H9 (cell line): ENCODE data around the gene HGF. TPM values are rescaled to one million over a fixed set of nuclear protein-coding genes. Genes with fewer than 3 reads are reported as not detected.

ENCODE experiments used
- DNase-seq: peaks from one replicate; pipeline ENCODE4 v3.0.0-alpha.2; 2017
- H2AFZ ChIP-seq: one replicate; pipeline ENCODE4 v1.6.1; 2013; ENCODE audit warnings: mild to moderate bottlenecking, low read length, control low read depth, moderate library complexity
- H2AK5ac ChIP-seq: 2 replicates; pipeline ENCODE4 v1.6.1; 2013; ENCODE audit warnings: low read length, control low read depth, mixed read lengths; ENCODE audit not compliant: insufficient read length
- H2BK120ac ChIP-seq: one replicate; pipeline ENCODE4 v1.6.1; 2013; ENCODE audit warnings: low read depth, mild to moderate bottlenecking, low read length, control low read depth, inconsistent platforms; ENCODE audit not compliant: poor library complexity, severe bottlenecking
- H2BK12ac ChIP-seq: 2 replicates; pipeline ENCODE4 v1.6.1; 2013; ENCODE audit warnings: low read length, control low read depth, mixed read lengths, low read depth; ENCODE audit not compliant: insufficient read length
- H2BK15ac ChIP-seq: 2 replicates; pipeline ENCODE4 v1.6.1; 2013; ENCODE audit warnings: low read depth, low read length, control low read depth
- H2BK20ac ChIP-seq: one replicate; pipeline ENCODE4 v1.6.1; 2013; ENCODE audit warnings: low read depth, mild to moderate bottlenecking, low read length, control low read depth, inconsistent platforms; ENCODE audit not compliant: poor library complexity, severe bottlenecking
- H2BK5ac ChIP-seq: 2 replicates; pipeline ENCODE4 v1.6.1; 2013; ENCODE audit warnings: low read length, control low read depth, mixed read lengths; ENCODE audit not compliant: insufficient read length
- H3K14ac ChIP-seq: 2 replicates; pipeline ENCODE4 v1.6.1; 2013; ENCODE audit warnings: low read length, control low read depth; ENCODE audit not compliant: insufficient read depth
- H3K18ac ChIP-seq: 2 replicates; pipeline ENCODE4 v1.6.1; 2013; ENCODE audit warnings: low read depth, mild to moderate bottlenecking, mixed read lengths, low read length, control low read depth; ENCODE audit not compliant: insufficient read length
- H3K23ac ChIP-seq: 2 replicates; pipeline ENCODE4 v1.6.1; 2013; ENCODE audit warnings: low read length, control low read depth, mixed read lengths, low read depth; ENCODE audit not compliant: insufficient read length
- H3K23me2 ChIP-seq: 2 replicates; pipeline ENCODE4 v1.6.1; 2013; ENCODE audit warnings: low read depth, mild to moderate bottlenecking, mixed read lengths, low read length, control low read depth; ENCODE audit not compliant: insufficient read length, poor library complexity, severe bottlenecking
- H3K27ac ChIP-seq: 2 replicates; pipeline ENCODE4 v1.5.1; 2013; ENCODE audit warnings: low read length, control low read depth, mixed read lengths, low read depth; ENCODE audit not compliant: insufficient read length
- H3K27me3 ChIP-seq: 2 replicates; pipeline ENCODE4 v1.6.1; 2013; ENCODE audit warnings: low read length, control low read depth, inconsistent platforms; ENCODE audit not compliant: insufficient read depth
- H3K4ac ChIP-seq: 2 replicates; pipeline ENCODE4 v1.6.1; 2013; ENCODE audit warnings: low read depth, mild to moderate bottlenecking, control low read depth, inconsistent platforms, low read length, moderate library complexity
- H3K4me1 ChIP-seq: 2 replicates; pipeline ENCODE4 v1.6.1; 2013; ENCODE audit warnings: low read length, control low read depth, inconsistent platforms; ENCODE audit not compliant: insufficient read depth
- H3K4me2 ChIP-seq: 2 replicates; pipeline ENCODE4 v1.6.1; 2013; ENCODE audit warnings: low read length, control low read depth, mixed read lengths; ENCODE audit not compliant: insufficient read length, insufficient read depth
- H3K56ac ChIP-seq: 2 replicates; pipeline ENCODE4 v1.6.1; 2013; ENCODE audit warnings: low read depth, mild to moderate bottlenecking, mixed read lengths, low read length, control low read depth; ENCODE audit not compliant: insufficient read length
- H3K79me1 ChIP-seq: 2 replicates; pipeline ENCODE4 v1.6.1; 2013; ENCODE audit warnings: low read depth, mild to moderate bottlenecking, moderate library complexity, low read length, control low read depth, inconsistent platforms; ENCODE audit not compliant: insufficient read depth, poor library complexity, severe bottlenecking
- H3K79me2 ChIP-seq: 2 replicates; pipeline ENCODE4 v1.6.1; 2013; ENCODE audit warnings: low read length, control low read depth, inconsistent platforms; ENCODE audit not compliant: insufficient read depth
- H3K9ac ChIP-seq: 2 replicates; pipeline ENCODE4 v1.6.1; 2013; ENCODE audit warnings: low read length, control low read depth, mixed read lengths; ENCODE audit not compliant: insufficient read length; ENCODE audit errors: extremely low read depth
- H3K9me3 ChIP-seq: one replicate; pipeline ENCODE4 v1.6.1; 2013; ENCODE audit warnings: low read depth, low read length, inconsistent platforms; ENCODE audit not compliant: control insufficient read depth
- H3T11ph ChIP-seq: one replicate; pipeline ENCODE4 v1.6.1; 2013; ENCODE audit warnings: mild to moderate bottlenecking, low read length, control low read depth, inconsistent platforms
- H4K20me1 ChIP-seq: one replicate; pipeline ENCODE4 v1.6.1; 2013; ENCODE audit not compliant: control insufficient read depth, insufficient read length, insufficient read depth
- H4K5ac ChIP-seq: 2 replicates; pipeline ENCODE4 v1.6.1; 2013; ENCODE audit warnings: low read depth, mild to moderate bottlenecking, mixed read lengths, low read length, control low read depth; ENCODE audit not compliant: insufficient read length
- H4K8ac ChIP-seq: replicated peaks from 2 replicates; pipeline ENCODE4 v1.6.1; 2013; ENCODE audit warnings: low read length, control low read depth, mixed read lengths, low read depth; ENCODE audit not compliant: insufficient read length
- H4K91ac ChIP-seq: 2 replicates; pipeline ENCODE4 v1.6.1; 2013; ENCODE audit warnings: low read depth, mild to moderate bottlenecking, moderate library complexity, mixed read lengths, low read length, control low read depth; ENCODE audit not compliant: insufficient read length
- H3K27ac Mint-ChIP-seq, 3 experiments: 2 replicates in 2 of 3; 3 replicates in 1 of 3; pipeline ENCODE4 v1.8.0; 2020 to 2021; ENCODE audit warnings: mixed read lengths in 3 of 3, mild to moderate bottlenecking in 1 of 3, moderate library complexity in 1 of 3
- H3K27me3 Mint-ChIP-seq: 2 replicates; pipeline ENCODE4 v1.8.0; 2021; ENCODE audit warnings: low read depth, mild to moderate bottlenecking, moderate library complexity, mixed read lengths
- H3K36me3 Mint-ChIP-seq, 3 experiments: 2 replicates in 2 of 3; 3 replicates in 1 of 3; pipeline ENCODE4 v1.8.0; 2020 to 2021; ENCODE audit warnings: low read depth in 3 of 3, mixed read lengths in 3 of 3; ENCODE audit not compliant: insufficient read depth in 1 of 3
- H3K4me1 Mint-ChIP-seq, 2 experiments: 2 replicates each; pipeline ENCODE4 v1.8.0; 2020; ENCODE audit warnings: mixed read lengths in 2 of 2
- H3K4me3 Mint-ChIP-seq, 2 experiments: 2 replicates in 1 of 2; 3 replicates in 1 of 2; pipeline ENCODE4 v1.8.0; 2020 to 2021; ENCODE audit warnings: mild to moderate bottlenecking in 2 of 2, mixed read lengths in 2 of 2, moderate library complexity in 1 of 2
- H3K9me3 Mint-ChIP-seq, 2 experiments: 2 replicates in 1 of 2; 3 replicates in 1 of 2; pipeline ENCODE4 v1.8.0; 2020; ENCODE audit warnings: mild to moderate bottlenecking in 2 of 2, mixed read lengths in 2 of 2, moderate library complexity in 1 of 2
- CTCF ChIP-seq: fragments of 200-600 bp; sonication (generic); conservative IDR thresholded peaks from 3 replicates; pipeline ENCODE4 v1.8.0; 2021; ENCODE audit warnings: antibody characterized with exemption, mild to moderate bottlenecking
- WGBS: extraction: QIAGEN DNeasy Blood & Tissue Kit; methylation state at CpG from one replicate; pipeline ENCODE4 v1.1.7; 2013; ENCODE audit warnings: missing lambda C conversion rate, low lambda C conversion rate, mixed read lengths; ENCODE audit not compliant: insufficient read length; ENCODE audit errors: extremely low coverage; 5-methylcytosine and 5-hydroxymethylcytosine counted together
- total RNA-seq: library from RNA; stranded (reverse); gene quantifications from 2 replicates; pipeline ENCODE4 v1.2.1, GENCODE V29; 2021

Gene HGF
- total RNA-seq, 1 experiment from 2014 or later, result 0.15 TPM

GRCh38 chr7:81688622-81689411, 81.0 kb downstream of the HGF start:
- Mint-ChIP-seq H3K36me3 (no peaks in the 10 kb centered on the region), H3K4me3 (no peak overlapping the region), H3K4me1 (peaks cover 36 to 39% of the 10 kb centered on the region in 2 experiments), H3K27me3 (no peaks in the 10 kb centered on the region), H3K27ac (peak overlapping the region in 1 of 3 experiments; percentile 25; a peak in 3 of 7 replicates), H3K9me3 (no peaks in the 10 kb centered on the region; a peak in 1 of 5 replicates)
- no peak overlapping the region for H3K27ac ChIP-seq
- no peaks in the 10 kb centered on the region for H3K9me3 ChIP-seq
- no peak overlapping the region for H4K91ac ChIP-seq
- H3K9ac ChIP-seq, result no peak overlapping the region
- no peak overlapping the region for H2BK5ac ChIP-seq
- H2AFZ ChIP-seq, result no peak overlapping the region
- WGBS, result no CpG with 5 or more reads among the region's 4 CpGs
- H3K56ac ChIP-seq, result no peak overlapping the region
- no peaks in the 10 kb centered on the region for H3K79me1 ChIP-seq
- H3K23ac ChIP-seq, result no peak overlapping the region
- TF ChIP-seq CTCF, result no peak
- H4K8ac ChIP-seq, result no peak overlapping the region
- H3K23me2 ChIP-seq, result no peaks in the 10 kb centered on the region
- no peak overlapping the region for H3K4ac ChIP-seq
- H2BK15ac ChIP-seq, result no peak overlapping the region
- no peak overlapping the region for H3T11ph ChIP-seq
- no peak overlapping the region for H2AK5ac ChIP-seq
- H3K27me3 ChIP-seq, result no peaks in the 10 kb centered on the region
- H4K5ac ChIP-seq, result no peak overlapping the region
- no peak overlapping the region for H3K4me2 ChIP-seq
- no peak for DNase-seq
- H2BK120ac ChIP-seq, result no peak overlapping the region
- H3K14ac ChIP-seq, result no peak overlapping the region
- no peak overlapping the region for H2BK20ac ChIP-seq
- no peak overlapping the region for H2BK12ac ChIP-seq
- peaks cover 9% of the 10 kb centered on the region for H3K4me1 ChIP-seq
- H3K79me2 ChIP-seq, result no peaks in the 10 kb centered on the region
- no peak overlapping the region for H3K18ac ChIP-seq
- H4K20me1 ChIP-seq, result no peaks in the 10 kb centered on the region
